HG03159 (cell line): ENCODE measurements around the gene TAOK3.
A peak's percentile ranks its signal among the peaks of the same experiment; 100 is the strongest.
"Not testable (repeated sequence)": the region's sequence is repeated elsewhere in the genome, so short reads cannot be mapped to it uniquely, and the experiment has no call there.

Experiments
- ATAC-seq: cut with Tn5 transposase; IDR thresholded peaks from one replicate; pipeline ENCODE4 v1.9.1; 2021; ENCODE audit warnings: mild to moderate bottlenecking, moderate library complexity; ENCODE audit not compliant: unreplicated experiment

The TAOK3 gene

GRCh38 chr12:118304093-118304492 lies 68.6 kb downstream of the TAOK3 start:
- no peak for ATAC-seq

- ATAC-seq = no peak
Measured at GRCh38 chr12:118302053-118302452, 70.7 kb downstream of the TAOK3 start.

- ATAC-seq = no peak
Measured at GRCh38 chr12:118299791-118300460, 72.8 kb downstream of the TAOK3 start.

GRCh38 chr12:118297284-118297683 lies 75.4 kb downstream of the TAOK3 start:
- no peak for ATAC-seq

GRCh38 chr12:118292836-118293235 lies 79.9 kb downstream of the TAOK3 start:
- no peak for ATAC-seq

GRCh38 chr12:118290130-118290529 lies 82.6 kb downstream of the TAOK3 start:
- ATAC-seq = no peak

- ATAC-seq = no peak
Measured at GRCh38 chr12:118288174-118288573, 84.5 kb downstream of the TAOK3 start.

- no peak for ATAC-seq
Measured at GRCh38 chr12:118287728-118288127, 85.0 kb downstream of the TAOK3 start.

- no peak for ATAC-seq
Measured at GRCh38 chr12:118282767-118283166, 89.9 kb downstream of the TAOK3 start.

- ATAC-seq = not testable (repeated sequence)
Measured at GRCh38 chr12:118278288-118278687, 94.4 kb downstream of the TAOK3 start.

GRCh38 chr12:118274066-118274465 lies 98.6 kb downstream of the TAOK3 start:
- ATAC-seq = no peak

GRCh38 chr12:118271770-118272417 lies 100.8 kb downstream of the TAOK3 start:
- no peak for ATAC-seq

GRCh38 chr12:118271183-118271582 lies 101.5 kb downstream of the TAOK3 start:
- no peak for ATAC-seq

- ATAC-seq = no peak
Measured at GRCh38 chr12:118269806-118270205, 102.9 kb downstream of the TAOK3 start.

GRCh38 chr12:118259079-118259478 lies 113.6 kb downstream of the TAOK3 start:
- no peak for ATAC-seq

- ATAC-seq = no peak
Measured at GRCh38 chr12:118256352-118256751, 116.4 kb downstream of the TAOK3 start.

- no peak for ATAC-seq
Measured at GRCh38 chr12:118249547-118249946, 123.2 kb downstream of the TAOK3 start.

GRCh38 chr12:118245886-118246285 lies 126.8 kb downstream of the TAOK3 start:
- not testable (repeated sequence) for ATAC-seq

- peak; percentile 50 for ATAC-seq
Measured at GRCh38 chr12:118238888-118239287, 133.8 kb downstream of the TAOK3 start.

- ATAC-seq = no peak
Measured at GRCh38 chr12:118237908-118238307, 134.8 kb downstream of the TAOK3 start.

- peak; percentile 94 for ATAC-seq
Measured at GRCh38 chr12:118237052-118237665, 135.5 kb downstream of the TAOK3 start.

GRCh38 chr12:118220702-118221101 lies 152.0 kb downstream of the TAOK3 start:
- ATAC-seq = no peak
